Measurements from ENCODE around the gene CDKL5. TPM values are rescaled to one million over a fixed set of nuclear protein-coding genes. Genes with fewer than 3 reads are reported as not detected.

Gene CDKL5
- total RNA-seq, 1 donor, result 3.7 TPM

DNA sequence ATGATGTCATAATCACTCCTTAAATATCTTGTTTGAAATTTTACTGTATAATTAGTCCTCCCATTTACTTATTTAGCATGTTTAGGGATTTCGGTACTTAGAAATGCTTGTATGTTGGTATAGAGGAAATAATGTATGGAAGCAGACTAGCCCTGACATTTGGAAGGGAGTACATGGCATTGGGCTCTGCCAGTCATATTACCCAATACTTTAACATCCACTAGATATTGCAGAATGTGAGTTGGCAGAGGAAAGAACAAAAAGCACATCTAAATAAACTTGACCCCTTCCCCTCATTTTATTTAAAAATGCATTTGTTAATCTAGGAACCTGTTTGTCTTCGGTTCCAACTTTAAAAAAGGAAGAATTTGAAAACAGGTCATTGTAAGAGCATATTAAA lies 168.7 kb downstream of the CDKL5 start:
- TF ChIP-seq CTCF (IDR thresholded peaks at IDR 0.05; ENCODE audit: insufficient read depth, low read length), result no peak

DNA sequence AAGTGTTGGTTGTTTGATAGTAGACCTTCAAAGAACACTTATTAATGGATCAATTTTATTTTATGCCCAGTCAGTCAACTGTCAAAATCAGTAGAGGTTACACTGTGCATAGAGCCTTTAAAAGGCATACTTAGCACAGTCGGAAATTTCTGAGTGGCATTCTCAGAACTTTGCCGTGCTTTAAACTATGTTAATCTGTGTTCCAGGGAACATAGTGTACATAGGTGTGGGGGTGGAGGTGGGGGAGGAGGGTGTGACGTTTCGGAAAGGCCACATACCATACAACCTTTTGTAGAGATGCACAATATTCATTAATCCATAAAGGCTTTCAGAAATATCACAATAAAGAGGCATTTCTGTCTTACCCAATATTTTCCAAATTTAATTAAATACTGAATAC lies 170.7 kb downstream of the CDKL5 start:
- H3K4me3 ChIP-seq (ENCODE audit: low read depth, low read length), result no peak overlapping the region
- no peak for TF ChIP-seq CTCF (IDR thresholded peaks at IDR 0.05; ENCODE audit: insufficient read depth, low read length)
- DNase-seq (ENCODE audit: low read depth), result no peak

More for the DNA sequence above, 168.7 kb downstream of the CDKL5 start:
- no peak overlapping the region for H3K4me3 ChIP-seq (ENCODE audit: low read depth, low read length)
- no peak for DNase-seq (ENCODE audit: low read depth)

- H3K4me3 ChIP-seq (ENCODE audit: low read depth, low read length), result no peak overlapping the region
- no peak for TF ChIP-seq CTCF (IDR thresholded peaks at IDR 0.05; ENCODE audit: insufficient read depth, low read length)
- DNase-seq (ENCODE audit: low read depth), result no peak
Measured at GRCh38 chrX:18598413-18598812, 173.0 kb downstream of the CDKL5 start.

- no peak for DNase-seq (ENCODE audit: low read depth)
- H3K4me3 ChIP-seq (ENCODE audit: low read depth, low read length), result no peak overlapping the region
- TF ChIP-seq CTCF (IDR thresholded peaks at IDR 0.05; ENCODE audit: insufficient read depth, low read length), result no peak
Measured at GRCh38 chrX:18607966-18608365, 182.6 kb downstream of the CDKL5 start.

DNA sequence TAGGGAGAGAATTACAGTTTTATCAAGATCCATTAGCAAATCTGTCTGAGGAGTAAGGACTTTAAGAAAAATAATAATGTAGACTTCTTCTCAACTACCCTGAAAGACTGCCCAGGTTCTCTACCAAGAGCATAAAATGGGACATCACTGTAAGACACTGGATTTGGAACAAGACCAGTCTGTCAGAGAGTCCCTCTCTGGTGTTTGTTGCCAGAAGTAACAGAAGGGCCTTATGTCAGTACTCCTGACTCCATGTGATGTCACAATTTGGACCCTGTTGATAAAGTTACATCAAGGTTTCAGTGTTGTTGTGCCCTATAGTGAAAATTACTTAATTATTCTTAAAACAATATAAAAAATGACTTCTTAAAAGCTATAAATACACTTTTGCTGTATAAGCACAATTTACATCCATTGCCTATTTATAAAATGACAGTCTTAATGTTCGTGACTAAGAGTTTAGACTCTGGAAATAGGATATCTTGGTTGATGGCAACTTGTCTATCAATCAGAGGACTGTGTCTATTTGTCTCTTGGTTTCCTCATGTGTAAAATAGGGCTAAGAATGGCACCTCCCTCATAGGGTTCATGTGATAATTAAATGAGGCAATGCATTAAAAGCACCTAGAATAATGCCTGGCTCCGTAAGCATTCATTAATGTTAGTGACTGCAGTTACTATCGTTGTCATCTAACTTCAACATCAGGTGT lies 188.7 kb downstream of the CDKL5 start:
- DNase-seq (ENCODE audit: low read depth), result no peak
- H3K4me3 ChIP-seq (ENCODE audit: low read depth, low read length), result no peak overlapping the region
- TF ChIP-seq CTCF (IDR thresholded peaks at IDR 0.05; ENCODE audit: insufficient read depth, low read length), result no peak

DNA sequence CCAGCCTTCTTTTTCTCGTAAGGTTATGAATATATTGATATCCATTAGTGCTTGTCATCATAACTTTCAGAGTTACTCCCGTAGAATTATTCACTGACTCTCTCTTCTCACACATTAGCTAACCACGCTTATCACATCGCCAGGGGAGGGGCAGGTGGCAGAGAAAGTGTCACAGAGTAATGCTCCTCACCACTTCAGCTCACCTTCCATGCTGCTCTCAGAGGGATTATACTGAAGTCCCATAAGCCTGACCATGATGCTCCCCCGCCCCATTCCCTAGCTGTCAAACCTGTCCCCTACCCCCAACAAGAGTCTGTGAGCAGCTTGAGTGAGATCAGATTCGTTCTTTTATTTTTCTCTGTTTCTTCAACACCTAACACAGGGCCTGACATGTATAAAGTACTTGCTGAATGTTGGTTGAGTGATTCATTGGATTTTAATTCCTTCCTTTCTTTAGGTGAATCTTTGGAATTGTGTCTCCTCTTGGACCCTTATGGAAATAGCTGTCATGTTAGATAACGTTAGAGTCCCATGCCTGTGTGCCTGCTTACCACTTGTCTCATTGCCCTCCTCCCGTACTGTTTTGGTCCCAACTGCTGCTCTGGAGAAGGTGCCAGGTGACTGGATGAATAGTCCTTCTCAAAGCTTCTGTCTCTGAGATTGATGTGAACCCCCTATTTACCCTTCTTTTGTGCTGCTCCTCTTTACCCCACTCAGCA lies 191.4 kb downstream of the CDKL5 start:
- no peak for DNase-seq (ENCODE audit: low read depth)

More for the DNA sequence above, 191.4 kb downstream of the CDKL5 start:
- TF ChIP-seq CTCF (IDR thresholded peaks at IDR 0.05; ENCODE audit: insufficient read depth, low read length), result no peak
- H3K4me3 ChIP-seq (ENCODE audit: low read depth, low read length), result no peak overlapping the region
